Stimulated activated CD4-positive, alpha-beta T cell treated with anti-CD3 and anti-CD28 coated beads, TNF-alpha, amount 100 ng/mL, for 24 hours (primary cell): Measurements from ENCODE around the gene FGR.
A peak's percentile ranks its signal among the peaks of the same experiment; 100 is the strongest.

ENCODE experiments used
- DNase-seq, 3 experiments: peaks; one replicate each; pipeline ENCODE4 v3.0.0-alpha.2; 2020; ENCODE audit warnings: low read depth in 3 of 3

The FGR gene

GRCh38 chr1:27601321-27601770 lies 33.6 kb downstream of the FGR start:
- DNase-seq, result no peak

DNA sequence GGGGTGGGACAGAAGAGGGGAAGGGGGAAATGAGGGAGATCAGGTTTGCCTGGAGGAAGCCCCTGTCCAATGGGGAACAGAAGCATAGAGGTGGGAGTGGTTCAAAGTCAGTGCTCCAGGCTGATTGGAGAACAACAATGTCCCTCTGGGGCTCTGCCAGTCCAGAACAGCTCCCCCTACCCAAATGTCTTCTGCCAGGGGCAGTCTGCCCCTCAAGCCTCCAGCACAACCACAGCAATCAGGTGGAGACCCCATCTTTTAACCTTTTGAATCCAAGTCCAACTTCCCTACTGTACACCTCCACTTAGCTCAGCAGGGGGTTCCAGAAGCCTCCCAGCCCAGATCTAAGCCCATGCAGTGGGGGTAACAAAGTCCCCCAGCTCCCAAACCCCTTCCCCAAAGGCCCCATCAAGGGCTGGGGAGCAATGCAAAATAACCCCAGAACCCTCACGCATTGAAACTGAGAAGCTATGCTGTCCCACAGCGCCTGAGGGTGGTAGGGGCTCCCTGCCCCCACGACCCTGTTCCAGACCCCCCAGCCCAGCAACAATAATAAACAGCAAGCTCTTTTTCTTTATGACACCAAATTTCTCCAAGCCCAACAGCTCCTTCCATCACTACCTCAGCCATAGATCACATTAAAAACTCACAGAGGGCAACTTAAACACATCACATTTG lies 34.3 kb downstream of the FGR start:
- no peak for DNase-seq

DNA sequence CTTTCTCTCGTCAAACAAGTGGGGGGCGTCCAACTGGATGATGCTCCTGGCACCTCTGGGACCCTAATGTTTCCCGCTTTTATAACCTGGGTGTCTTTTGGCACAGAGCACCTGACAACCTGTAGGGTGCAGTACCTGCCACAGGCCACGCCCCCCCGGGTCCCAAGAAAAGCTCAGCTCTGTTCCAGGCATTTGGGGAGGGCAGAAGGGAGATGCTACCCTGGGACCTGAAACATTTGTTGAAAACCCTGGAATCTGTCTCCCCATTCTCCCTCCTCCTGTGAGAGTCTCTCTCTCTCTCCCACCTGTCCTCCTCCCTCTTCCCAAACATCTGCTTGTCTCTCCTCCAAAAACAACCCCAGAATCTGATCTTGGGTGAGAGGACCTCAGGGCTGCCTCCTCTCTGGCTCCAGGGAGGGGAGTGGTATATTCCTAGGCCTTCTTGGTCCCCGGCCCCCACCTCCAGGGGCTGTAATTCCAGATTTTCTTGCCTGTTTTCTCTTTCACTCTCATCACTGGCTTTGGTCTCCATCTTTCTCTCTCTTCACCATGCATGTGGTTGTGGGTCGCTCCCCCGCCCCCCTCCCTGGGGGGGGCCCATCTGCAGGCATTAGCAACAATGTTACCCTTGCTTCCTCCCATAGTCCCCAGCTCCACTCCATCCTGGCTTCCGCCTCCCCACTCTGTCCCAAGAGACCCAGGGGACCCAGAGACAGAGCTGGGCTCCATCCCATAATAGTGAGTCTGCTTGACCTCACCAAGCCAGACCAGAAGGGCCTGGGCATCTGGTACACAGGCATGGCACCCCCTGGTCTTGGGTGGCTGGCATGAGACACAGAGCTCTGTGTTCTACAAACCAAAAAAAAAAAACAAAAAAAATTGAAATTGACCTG lies 35.1 kb downstream of the FGR start:
- DNase-seq, result no peak

GRCh38 chr1:27598902-27599528 lies 36.0 kb downstream of the FGR start:
- peak in 2 of 3 experiments; percentile 28 to 49 for DNase-seq

DNA sequence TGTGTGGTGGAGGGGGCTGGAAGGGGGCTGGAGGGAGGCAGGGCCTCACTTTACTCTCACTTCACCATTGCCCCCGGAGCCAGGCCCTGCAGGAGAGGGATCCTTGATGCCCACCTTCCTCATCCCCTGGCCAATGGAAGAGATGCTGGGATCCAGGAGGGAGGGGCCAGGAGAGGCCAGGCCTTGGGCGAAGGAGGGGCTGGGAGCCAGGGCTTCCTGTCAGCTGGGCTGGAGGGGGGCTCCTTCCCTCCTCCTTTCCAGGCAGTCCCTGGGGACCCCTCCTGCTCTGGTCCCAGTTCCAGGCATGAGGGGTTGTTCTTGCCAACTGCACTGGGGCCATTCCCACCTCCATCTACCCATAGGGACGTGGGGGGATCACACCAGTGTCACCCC lies 36.7 kb downstream of the FGR start:
- DNase-seq, result no peak

DNA sequence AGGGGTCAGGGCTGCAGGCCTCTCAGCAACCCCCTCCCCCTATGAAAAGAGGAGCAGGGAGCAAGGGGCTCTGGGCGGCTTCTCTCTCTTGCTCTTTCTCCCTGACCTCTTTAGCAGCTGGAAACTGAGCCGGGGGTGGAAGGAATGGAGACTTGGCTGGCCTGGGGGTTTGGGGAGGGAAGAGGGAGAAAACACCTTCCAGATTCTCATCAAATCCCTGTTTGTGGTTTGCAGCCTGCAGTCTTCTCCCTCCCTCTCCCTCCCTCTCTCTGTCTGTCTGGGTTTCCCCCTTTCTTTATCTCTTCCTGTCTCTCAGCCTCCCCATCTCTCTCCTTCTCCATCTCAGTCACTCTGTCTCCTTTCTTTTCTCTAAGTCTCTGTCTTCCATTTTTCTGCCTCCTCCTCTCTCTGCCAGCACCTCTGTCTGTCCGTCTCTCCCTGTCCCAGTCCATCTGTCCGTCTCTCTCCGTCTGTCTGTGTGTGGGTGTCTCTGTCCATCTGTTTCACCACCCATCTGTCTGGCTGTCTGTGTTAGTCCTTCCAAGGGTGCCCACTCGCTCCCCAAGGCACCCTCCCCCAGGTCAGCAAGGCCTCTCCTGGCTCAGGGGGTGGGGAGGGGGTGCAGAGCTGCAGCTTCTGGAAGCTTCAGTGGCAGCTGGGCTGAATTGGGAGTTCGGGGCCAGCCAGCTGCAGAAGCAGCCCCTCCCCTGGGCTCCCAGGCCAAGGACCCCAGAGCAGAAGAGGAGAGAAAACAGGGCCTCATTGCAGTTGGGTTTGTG lies 37.3 kb downstream of the FGR start:
- DNase-seq, result no peak

DNA sequence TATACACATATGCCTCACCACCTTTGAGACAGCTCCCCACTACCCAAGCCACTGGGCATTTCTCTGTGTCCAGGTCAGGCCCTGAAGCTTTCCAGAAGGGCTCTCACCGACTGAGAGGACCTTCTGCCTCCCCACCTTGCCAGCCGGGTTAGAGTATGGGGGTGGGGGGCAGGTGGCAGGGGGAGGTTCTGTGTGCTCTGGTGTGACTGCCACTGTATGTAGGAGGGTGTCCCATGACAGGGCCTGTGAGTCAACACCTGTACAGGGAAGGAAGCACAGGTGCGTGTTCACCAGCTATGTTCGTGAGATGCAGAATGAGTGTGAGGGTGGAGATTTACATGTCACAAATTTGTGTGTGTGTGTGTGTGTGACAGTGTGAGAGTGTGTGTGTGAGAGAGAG lies 38.0 kb downstream of the FGR start:
- DNase-seq, result no peak

GRCh38 chr1:27596261-27596660 lies 38.7 kb downstream of the FGR start:
- no peak for DNase-seq

DNA sequence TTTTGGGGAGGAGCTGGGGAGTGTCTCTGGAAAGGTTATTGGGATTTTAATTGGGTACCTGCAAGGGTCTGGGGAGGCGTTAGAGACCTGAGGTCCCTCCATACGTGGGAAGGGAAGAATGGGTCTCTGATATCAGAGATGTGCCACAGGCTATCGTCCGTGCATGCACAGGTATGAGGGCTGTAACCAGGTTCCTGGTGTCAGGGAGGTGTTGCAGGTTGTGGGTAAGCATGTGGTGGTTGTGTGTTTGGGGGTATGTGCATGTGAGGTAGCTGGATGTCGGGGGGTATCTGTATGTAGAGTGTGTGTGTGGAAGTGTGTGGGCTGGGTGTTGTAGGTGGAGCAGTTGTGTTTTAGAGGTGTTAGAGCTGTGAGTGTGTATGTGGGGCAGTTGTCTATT lies 39.4 kb downstream of the FGR start:
- DNase-seq, result no peak

DNA sequence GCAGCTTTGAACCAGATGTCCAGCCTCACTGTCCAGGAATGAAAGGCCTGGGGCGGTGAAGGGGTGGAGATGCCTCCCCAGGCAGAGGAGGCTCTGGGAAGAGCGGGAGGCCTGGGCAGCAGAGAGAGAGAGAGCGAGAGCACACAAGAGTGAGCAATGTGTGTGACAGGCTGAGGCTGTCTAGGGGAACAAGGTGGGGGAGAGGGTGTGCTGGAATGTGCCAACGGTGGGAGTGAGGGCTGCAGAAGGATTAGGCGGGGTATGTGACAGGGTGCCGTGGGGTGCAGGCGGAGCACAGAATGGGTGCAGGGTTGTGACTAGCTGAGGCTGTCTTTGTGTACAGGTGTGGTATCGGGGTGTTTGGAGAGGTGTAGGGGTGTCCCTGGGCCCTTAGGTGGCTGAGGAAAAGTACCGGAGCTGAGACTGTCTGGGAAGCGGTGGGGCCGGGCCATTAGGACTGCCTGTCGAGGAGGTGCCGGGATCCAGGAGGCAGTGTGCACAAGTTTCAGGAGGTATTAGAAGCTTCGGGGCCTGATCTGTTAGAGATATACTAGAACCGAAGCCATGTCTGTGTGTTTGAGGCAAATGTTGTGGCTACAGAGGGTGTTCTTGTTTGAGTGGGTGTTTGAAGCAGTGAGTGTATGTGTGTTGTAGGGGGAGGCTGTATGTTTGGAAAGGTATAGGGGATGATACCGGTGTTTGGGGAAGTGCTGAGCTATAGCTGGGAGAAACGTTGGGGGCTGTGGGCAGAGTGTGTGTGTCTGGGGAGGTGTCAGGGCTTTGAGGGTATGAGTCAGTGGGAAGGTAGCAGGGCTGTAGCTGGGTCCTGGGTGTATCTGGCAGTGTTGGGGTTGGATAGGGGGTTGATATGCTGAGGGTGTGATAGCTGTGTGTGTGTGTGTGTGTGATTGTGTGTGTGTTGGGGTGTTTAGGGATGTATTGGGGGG lies 40.1 kb downstream of the FGR start:
- DNase-seq, result no peak

- DNase-seq, result no peak
Measured at GRCh38 chr1:27593678-27594563, 41.1 kb downstream of the FGR start.

- no peak for DNase-seq
Measured at GRCh38 chr1:27592931-27593677, 41.9 kb downstream of the FGR start.

DNA sequence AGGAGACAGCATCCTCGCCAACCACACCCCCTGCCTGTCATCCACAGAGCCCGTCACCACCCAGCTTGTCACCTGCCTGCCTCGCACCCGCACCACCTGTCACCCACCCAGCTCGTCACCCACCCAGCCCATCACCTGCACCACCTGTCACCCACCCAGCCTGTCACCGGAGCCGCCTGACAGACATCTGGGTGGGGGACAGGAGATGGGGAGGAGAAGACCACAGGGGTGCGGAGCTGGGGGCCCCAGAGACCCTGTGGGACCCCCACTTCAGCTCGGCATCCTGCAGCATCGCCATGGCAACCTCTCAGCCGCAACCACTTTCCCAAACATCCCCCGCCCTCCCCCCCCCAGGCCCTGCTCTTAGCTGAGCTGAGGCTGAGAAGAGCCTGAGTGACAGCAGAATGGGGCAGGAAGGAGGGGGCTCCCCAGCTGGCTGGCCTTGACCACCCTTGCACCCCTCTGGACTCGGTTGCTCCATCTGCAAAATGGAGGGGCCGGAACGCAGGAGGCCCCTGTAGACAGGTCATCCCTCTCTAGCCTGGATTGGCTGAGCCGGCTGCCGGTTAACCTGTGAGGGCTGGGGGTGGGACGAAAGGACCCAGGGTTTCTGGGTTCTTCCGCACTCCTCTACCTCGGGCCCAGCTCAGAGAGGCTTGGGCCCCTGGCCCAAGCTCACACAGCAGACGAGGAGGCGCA lies 42.6 kb downstream of the FGR start:
- DNase-seq, result no peak

DNA sequence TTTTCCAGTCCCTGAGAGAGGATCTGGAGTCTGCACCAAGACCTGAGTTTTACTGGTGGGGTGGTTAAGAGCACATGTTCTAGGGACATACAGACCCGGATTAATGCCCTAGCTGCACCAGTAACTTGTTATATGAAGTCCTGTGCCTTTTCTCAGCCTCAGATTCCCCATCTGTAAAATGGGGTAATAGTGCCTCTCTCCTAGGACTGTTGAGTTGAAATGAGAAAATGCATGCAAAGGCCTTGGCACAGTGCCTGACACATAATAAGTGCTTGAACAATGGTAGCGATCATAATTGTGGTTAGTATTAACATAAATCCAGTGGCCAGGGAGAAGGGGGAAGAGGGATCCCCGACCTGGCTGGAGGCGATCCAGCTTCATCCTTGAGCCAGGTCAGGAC lies 43.4 kb downstream of the FGR start:
- no peak for DNase-seq

GRCh38 chr1:27590917-27591508 lies 44.0 kb downstream of the FGR start:
- no peak for DNase-seq

- DNase-seq, result no peak
Measured at GRCh38 chr1:27589841-27590426, 45.1 kb downstream of the FGR start.

- no peak for DNase-seq
Measured at GRCh38 chr1:27589441-27589840, 45.5 kb downstream of the FGR start.
